KMS-11 (cell line): ENCODE data around the gene SNCA.

ENCODE experiments used
- H2AFZ ChIP-seq: fragments of 200-600 bp; sonication (generic); 2 replicates; pipeline ENCODE4 v1.6.1; 2016; ENCODE audit warnings: antibody characterized with exemption, mixed run types, low read depth
- H3K27ac ChIP-seq: fragments of 200-600 bp; sonication (generic); 2 replicates; pipeline ENCODE4 v1.6.1; 2016; ENCODE audit warnings: mild to moderate bottlenecking, mixed run types
- H3K27me3 ChIP-seq: fragments of 200-600 bp; sonication (generic); 2 replicates; pipeline ENCODE4 v1.6.1; 2017; ENCODE audit warnings: mild to moderate bottlenecking, low read depth, mixed run types, moderate library complexity; ENCODE audit not compliant: insufficient read depth
- H3K36me3 ChIP-seq: fragments of 200-600 bp; sonication (generic); 2 replicates; pipeline ENCODE4 v1.6.1; 2017; ENCODE audit warnings: mild to moderate bottlenecking, mixed run types; ENCODE audit not compliant: insufficient read depth
- H3K4me1 ChIP-seq: fragments of 200-600 bp; sonication (generic); 2 replicates; pipeline ENCODE4 v1.6.1; 2016; ENCODE audit warnings: mild to moderate bottlenecking, low read depth, mixed run types; ENCODE audit not compliant: poor library complexity, severe bottlenecking
- H3K4me2 ChIP-seq: fragments of 200-600 bp; sonication (generic); 2 replicates; pipeline ENCODE4 v1.7.0; 2016; ENCODE audit warnings: mild to moderate bottlenecking, mixed run types
- H3K4me3 ChIP-seq: fragments of 200-600 bp; sonication (generic); IDR thresholded peaks from 2 replicates; pipeline ENCODE4 v1.6.1; 2017; ENCODE audit warnings: low read depth, low read length, mixed read lengths; ENCODE audit not compliant: insufficient read depth
- H3K79me2 ChIP-seq: fragments of 200-600 bp; sonication (generic); 2 replicates; pipeline ENCODE4 v1.6.1; 2016; ENCODE audit warnings: low read depth, mixed run types; ENCODE audit not compliant: insufficient read depth
- H3K9ac ChIP-seq: fragments of 200-600 bp; sonication (generic); 2 replicates; pipeline ENCODE4 v1.6.1; 2016; ENCODE audit warnings: mild to moderate bottlenecking, mixed run types
- H4K20me1 ChIP-seq: fragments of 200-600 bp; sonication (generic); 2 replicates; pipeline ENCODE4 v1.6.1; 2016; ENCODE audit warnings: mild to moderate bottlenecking, mixed run types; ENCODE audit not compliant: insufficient read depth
- TF ChIP-seq, protein P1 (sequence below): fragments of 200-600 bp; sonication (generic); conservative IDR thresholded peaks from 2 replicates; pipeline ENCODE4 v1.6.1; 2017; ENCODE audit warnings: low read depth, mild to moderate bottlenecking, antibody characterized with exemption, low read length, moderate library complexity, mixed read lengths

Gene SNCA

DNA sequence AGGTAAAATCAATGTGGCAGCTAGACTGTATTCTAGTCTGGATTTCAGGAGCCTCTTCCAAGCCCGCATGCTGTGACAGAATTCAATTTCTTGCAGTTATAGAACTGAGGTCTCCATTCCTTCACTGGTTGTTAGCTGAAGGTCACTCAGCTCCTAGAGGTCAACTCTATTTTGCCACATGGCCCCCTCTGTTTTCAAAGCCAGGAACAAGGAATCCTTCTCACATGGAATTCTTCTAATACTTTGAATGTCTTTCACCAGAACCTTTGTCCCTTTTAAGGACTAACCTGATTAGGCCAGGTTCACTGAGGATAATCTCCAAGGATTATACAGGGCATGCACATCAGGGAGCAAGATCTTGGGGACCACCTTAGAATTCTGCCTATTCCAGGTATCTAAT lies 34.2 kb upstream of the SNCA start:
- H3K9ac ChIP-seq: no peak overlapping the region
- no peaks in the 10 kb centered on the region for H3K27me3 ChIP-seq
- no peak overlapping the region for H2AFZ ChIP-seq
- TF ChIP-seq, protein P1, sequence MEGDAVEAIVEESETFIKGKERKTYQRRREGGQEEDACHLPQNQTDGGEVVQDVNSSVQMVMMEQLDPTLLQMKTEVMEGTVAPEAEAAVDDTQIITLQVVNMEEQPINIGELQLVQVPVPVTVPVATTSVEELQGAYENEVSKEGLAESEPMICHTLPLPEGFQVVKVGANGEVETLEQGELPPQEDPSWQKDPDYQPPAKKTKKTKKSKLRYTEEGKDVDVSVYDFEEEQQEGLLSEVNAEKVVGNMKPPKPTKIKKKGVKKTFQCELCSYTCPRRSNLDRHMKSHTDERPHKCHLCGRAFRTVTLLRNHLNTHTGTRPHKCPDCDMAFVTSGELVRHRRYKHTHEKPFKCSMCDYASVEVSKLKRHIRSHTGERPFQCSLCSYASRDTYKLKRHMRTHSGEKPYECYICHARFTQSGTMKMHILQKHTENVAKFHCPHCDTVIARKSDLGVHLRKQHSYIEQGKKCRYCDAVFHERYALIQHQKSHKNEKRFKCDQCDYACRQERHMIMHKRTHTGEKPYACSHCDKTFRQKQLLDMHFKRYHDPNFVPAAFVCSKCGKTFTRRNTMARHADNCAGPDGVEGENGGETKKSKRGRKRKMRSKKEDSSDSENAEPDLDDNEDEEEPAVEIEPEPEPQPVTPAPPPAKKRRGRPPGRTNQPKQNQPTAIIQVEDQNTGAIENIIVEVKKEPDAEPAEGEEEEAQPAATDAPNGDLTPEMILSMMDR: no peak
- H3K4me3 ChIP-seq: no peak overlapping the region
- H3K36me3 ChIP-seq: no peaks in the 10 kb centered on the region
- no peak overlapping the region for H3K27ac ChIP-seq
- H3K4me2 ChIP-seq: no peak overlapping the region
- H3K79me2 ChIP-seq: no peaks in the 10 kb centered on the region
- H3K4me1 ChIP-seq: no peaks in the 10 kb centered on the region
- H4K20me1 ChIP-seq: no peaks in the 10 kb centered on the region

DNA sequence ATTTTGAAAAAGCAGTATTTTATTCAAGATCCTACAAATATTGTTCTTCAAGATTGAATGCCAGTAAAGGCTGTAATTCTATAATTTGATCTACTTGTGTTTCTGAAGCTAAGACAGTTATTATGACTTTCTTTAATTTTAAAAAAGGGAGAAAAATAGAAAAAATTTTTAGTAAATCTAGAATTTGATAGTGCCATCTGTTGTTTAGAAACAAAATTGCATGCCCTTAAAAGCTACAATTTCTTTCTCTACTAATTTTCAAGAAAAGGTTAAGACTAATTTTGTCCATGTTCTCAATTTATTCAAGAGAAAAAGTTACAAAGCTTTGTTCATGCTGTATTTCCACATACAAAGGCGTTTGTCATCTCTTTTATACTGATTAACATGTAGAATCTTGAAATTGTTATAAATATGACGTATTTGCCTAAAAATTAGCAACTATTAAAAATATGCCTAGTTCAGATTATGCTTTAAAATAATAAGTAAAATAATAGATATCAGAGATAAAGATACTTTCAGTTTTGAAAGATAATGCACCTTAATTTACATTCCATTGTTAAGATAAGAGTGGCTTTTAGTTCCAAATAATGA lies 32.1 kb upstream of the SNCA start:
- no peaks in the 10 kb centered on the region for H3K36me3 ChIP-seq
- no peaks in the 10 kb centered on the region for H3K27me3 ChIP-seq
- H4K20me1 ChIP-seq: no peaks in the 10 kb centered on the region
- H3K4me1 ChIP-seq: no peaks in the 10 kb centered on the region
- no peak overlapping the region for H3K9ac ChIP-seq
- H3K79me2 ChIP-seq: no peaks in the 10 kb centered on the region
- H3K4me2 ChIP-seq: no peak overlapping the region
- no peak overlapping the region for H2AFZ ChIP-seq
- TF ChIP-seq, protein P1: peak; percentile 66; the same call in 1 of the 2 replicates
- no peak overlapping the region for H3K27ac ChIP-seq
- H3K4me3 ChIP-seq: no peak overlapping the region

DNA sequence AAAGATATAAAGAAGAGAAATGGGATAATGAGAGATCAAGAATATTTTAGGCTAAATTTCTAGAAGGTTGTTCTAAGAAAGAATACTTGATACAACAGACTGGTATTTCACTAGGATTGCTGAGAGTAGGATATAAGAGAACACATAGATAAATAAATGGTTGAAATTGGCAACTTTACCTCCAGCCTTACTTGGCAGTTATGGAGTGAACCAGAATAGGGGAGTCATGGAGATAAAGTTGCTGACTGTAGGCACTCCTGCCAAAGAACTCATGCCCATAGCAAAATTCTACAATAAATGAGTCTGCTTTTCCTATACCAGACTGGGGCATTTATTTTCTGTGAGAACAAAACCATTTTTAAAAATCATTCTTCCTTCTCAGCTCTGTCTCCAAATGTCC lies 31.3 kb upstream of the SNCA start:
- TF ChIP-seq, protein P1: no peak

DNA sequence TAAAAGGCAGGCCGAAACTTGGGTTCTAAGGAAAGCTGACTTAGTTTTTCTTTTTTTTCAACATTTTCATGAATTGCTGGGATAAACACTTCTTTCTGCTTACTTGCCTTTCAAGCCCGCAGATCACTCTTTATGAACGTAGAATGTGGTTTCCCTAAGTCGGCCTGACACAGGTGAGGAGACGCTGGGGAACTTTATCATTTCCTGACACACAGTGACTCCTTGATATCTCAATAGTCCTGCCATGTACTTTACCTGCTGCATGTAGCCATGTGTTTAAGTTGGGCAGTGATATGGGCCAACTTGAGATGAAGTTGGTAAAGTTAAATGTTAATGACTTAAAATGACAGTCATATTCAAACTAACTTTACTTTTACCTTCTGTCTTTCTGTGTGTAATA lies 26.6 kb upstream of the SNCA start:
- Histone ChIP-seq H3K27me3 (no peaks in the 10 kb centered on the region), H3K4me1 (no peaks in the 10 kb centered on the region), H3K27ac (no peak overlapping the region), H3K79me2 (no peaks in the 10 kb centered on the region), H3K4me2 (no peak overlapping the region), H4K20me1 (no peaks in the 10 kb centered on the region), H3K4me3 (no peak overlapping the region), H3K36me3 (no peaks in the 10 kb centered on the region), H3K9ac (no peak overlapping the region), H2AFZ (no peak overlapping the region)
- TF ChIP-seq, protein P1: no peak

More for the DNA sequence above, 31.3 kb upstream of the SNCA start:
- H3K79me2 ChIP-seq: no peaks in the 10 kb centered on the region
- H3K27ac ChIP-seq: no peak overlapping the region
- no peaks in the 10 kb centered on the region for H3K36me3 ChIP-seq
- H3K4me3 ChIP-seq: no peak overlapping the region
- H3K4me2 ChIP-seq: no peak overlapping the region
- H3K27me3 ChIP-seq: no peaks in the 10 kb centered on the region
- H4K20me1 ChIP-seq: no peaks in the 10 kb centered on the region
- no peak overlapping the region for H3K9ac ChIP-seq
- no peak overlapping the region for H2AFZ ChIP-seq
- no peaks in the 10 kb centered on the region for H3K4me1 ChIP-seq
